IMR-90 (cell line): ENCODE results near the gene SPHK1. TPM values are rescaled to one million over a fixed set of nuclear protein-coding genes. Genes with fewer than 3 reads are reported as not detected.
A peak's percentile ranks its signal among the peaks of the same experiment; 100 is the strongest.

ENCODE experiments used
- ATAC-seq: fragments of 200-7000 bp; cut with Tn5 transposase; 2 replicates; pipeline ENCODE4 v1.9.1; 2020; ENCODE audit warnings: low read depth, mild to moderate bottlenecking, moderate library complexity
- BruUV-seq: library from RNA; stranded (reverse); fragments of 400-500 nt; replicated peaks from 2 replicates; lab custom pipeline; 2021; lab: Mats Ljungman, UMichigan
- CTCF ChIA-PET: fragments of 300-600 bp; formaldehyde crosslinking; extraction: SDS; loops from one replicate; lab custom pipeline; 2021; ENCODE audit warnings: antibody characterized with exemption; lab: Yijun Ruan, JAX
- POLR2A ChIA-PET: fragments of 300-600 bp; sonication (Branson Sonifier 250); formaldehyde crosslinking; loops from one replicate; lab custom pipeline; 2022; ENCODE audit warnings: antibody characterized with exemption; ENCODE audit not compliant: unreplicated experiment; lab: Charles Lee
- DNase-seq: peaks from one replicate; pipeline ENCODE4 v3.0.0; 2013
- H2AFZ ChIP-seq: replicated peaks from 2 replicates; pipeline ENCODE3; 2013; ENCODE audit warnings: low read length, mild to moderate bottlenecking; ENCODE audit not compliant: poor library complexity
- H2AK5ac ChIP-seq: 2 replicates; pipeline ENCODE4 v1.6.1; 2013; ENCODE audit warnings: low read depth, low read length, inconsistent platforms
- H2AK9ac ChIP-seq: replicated peaks from 2 replicates; pipeline ENCODE3; 2013; ENCODE audit warnings: mild to moderate bottlenecking, low read depth, low read length, moderate library complexity; ENCODE audit not compliant: poor library complexity
- H2BK120ac ChIP-seq: 2 replicates; pipeline ENCODE4 v1.6.1; 2013; ENCODE audit warnings: low read depth, low read length, inconsistent platforms
- H2BK15ac ChIP-seq: 3 replicates; pipeline ENCODE4 v1.6.1; 2013; ENCODE audit warnings: low read depth, low read length, inconsistent platforms
- H2BK20ac ChIP-seq: 2 replicates; pipeline ENCODE4 v1.6.1; 2013; ENCODE audit warnings: low read depth, mild to moderate bottlenecking, inconsistent platforms, low read length, moderate library complexity
- H2BK5ac ChIP-seq: 2 replicates; pipeline ENCODE4 v1.6.1; 2013; ENCODE audit warnings: mild to moderate bottlenecking, low read depth, low read length, inconsistent platforms; ENCODE audit not compliant: poor library complexity, severe bottlenecking
- H3K14ac ChIP-seq: replicated peaks from 2 replicates; pipeline ENCODE4 v1.6.1; 2013; ENCODE audit warnings: low read depth, low read length, inconsistent platforms
- H3K18ac ChIP-seq: 2 replicates; pipeline ENCODE4 v1.6.1; 2013; ENCODE audit warnings: low read depth, low read length, control low read depth
- H3K23ac ChIP-seq: 2 replicates; pipeline ENCODE4 v1.6.1; 2013; ENCODE audit warnings: low read depth, low read length, inconsistent platforms
- H3K27ac ChIP-seq: 2 replicates; pipeline ENCODE4 v1.5.1; 2013; ENCODE audit warnings: mild to moderate bottlenecking, control low read depth, low read length; ENCODE audit not compliant: insufficient read depth
- H3K27me3 ChIP-seq: 2 replicates; pipeline ENCODE4 v1.6.1; 2013; ENCODE audit warnings: low read length; ENCODE audit not compliant: control insufficient read depth, insufficient read depth
- H3K36me3 ChIP-seq: 2 replicates; pipeline ENCODE4 v1.6.1; 2013; ENCODE audit warnings: low read length, mixed read lengths; ENCODE audit not compliant: control insufficient read depth, insufficient read depth
- H3K4ac ChIP-seq: 2 replicates; pipeline ENCODE4 v1.6.1; 2013; ENCODE audit warnings: low read depth, low read length, inconsistent platforms
- H3K4me1 ChIP-seq: 2 replicates; pipeline ENCODE4 v1.6.1; 2013; ENCODE audit warnings: low read length, mixed read lengths; ENCODE audit not compliant: control insufficient read depth, insufficient read depth
- H3K4me2 ChIP-seq: 2 replicates; pipeline ENCODE4 v1.6.1; 2013; ENCODE audit warnings: low read depth, mild to moderate bottlenecking, control low read depth, low read length, moderate library complexity
- H3K4me3 ChIP-seq: 2 replicates; pipeline ENCODE4 v1.5.1; 2013; ENCODE audit warnings: low read depth, mild to moderate bottlenecking, control low read depth, low read length, moderate library complexity; ENCODE audit not compliant: insufficient read depth
- H3K56ac ChIP-seq: 2 replicates; pipeline ENCODE4 v1.6.1; 2013; ENCODE audit warnings: low read length, inconsistent platforms; ENCODE audit not compliant: insufficient read depth; ENCODE audit errors: extremely low read depth
- H3K79me1 ChIP-seq, 2 experiments: 2 replicates each; pipeline ENCODE4 v1.6.1; 2013; ENCODE audit warnings: low read length in 2 of 2, inconsistent platforms in 1 of 2, low read depth in 1 of 2
- H3K9ac ChIP-seq: 2 replicates; pipeline ENCODE4 v1.6.1; 2013; ENCODE audit warnings: low read depth, low read length, control low read depth
- H3K9me1 ChIP-seq: 2 replicates; pipeline ENCODE4 v1.6.1; 2013; ENCODE audit warnings: low read length, inconsistent platforms; ENCODE audit not compliant: insufficient read depth
- H3K9me3 ChIP-seq: 2 replicates; pipeline ENCODE4 v1.6.1; 2013; ENCODE audit warnings: low read length; ENCODE audit not compliant: control insufficient read depth, insufficient read depth
- H4K20me1 ChIP-seq: 2 replicates; pipeline ENCODE4 v1.6.1; 2013; ENCODE audit warnings: low read length, inconsistent platforms; ENCODE audit not compliant: insufficient read depth
- H4K5ac ChIP-seq: 2 replicates; pipeline ENCODE4 v1.6.1; 2013; ENCODE audit warnings: mild to moderate bottlenecking, low read depth, low read length, control low read depth
- H4K8ac ChIP-seq, 2 experiments: 2 replicates each; pipeline ENCODE4 v1.6.1; 2013; ENCODE audit warnings: low read depth in 2 of 2, low read length in 2 of 2, control low read depth in 1 of 2, inconsistent platforms in 1 of 2
- H4K91ac ChIP-seq: 2 replicates; pipeline ENCODE4 v1.6.1; 2013; ENCODE audit warnings: low read depth, low read length, inconsistent platforms; ENCODE audit not compliant: insufficient read depth
- BHLHE40 ChIP-seq: fragments of 150-350 bp; IDR thresholded peaks from 2 replicates; pipeline ENCODE4 v1.6.1; 2016; ENCODE audit warnings: mild to moderate bottlenecking, low read depth, low read length
- CEBPB ChIP-seq: IDR thresholded peaks from 2 replicates; pipeline ENCODE4 v1.6.1; 2012; ENCODE audit warnings: low read depth, low read length, improper control_type of control experiment
- CHD1 ChIP-seq: IDR thresholded peaks from 2 replicates; pipeline ENCODE4 v1.6.1; 2012; ENCODE audit warnings: low read depth, low read length, improper control_type of control experiment
- FOS ChIP-seq: fragments of 150-350 bp; IDR thresholded peaks from 2 replicates; pipeline ENCODE4 v1.6.1; 2016; ENCODE audit warnings: low read depth, low read length
- MAZ ChIP-seq: IDR thresholded peaks from 2 replicates; pipeline ENCODE4 v1.6.1; 2012; ENCODE audit warnings: low read depth, mild to moderate bottlenecking, low read length, improper control_type of control experiment, moderate library complexity, borderline replicate concordance
- NFE2L2 ChIP-seq: fragments of 150-350 bp; IDR thresholded peaks from 2 replicates; pipeline ENCODE4 v1.6.1; 2016; ENCODE audit warnings: low read depth, mild to moderate bottlenecking, low read length
- POLR2A ChIP-seq: IDR thresholded peaks from 2 replicates; pipeline ENCODE4 v1.6.1; 2012; ENCODE audit warnings: mild to moderate bottlenecking, low read depth, low read length
- RAD21 ChIP-seq: IDR thresholded peaks from 2 replicates; pipeline ENCODE4 v1.6.1; 2012; ENCODE audit warnings: low read length, improper control_type of control experiment
- RCOR1 ChIP-seq: IDR thresholded peaks from 2 replicates; pipeline ENCODE4 v1.6.1; 2012; ENCODE audit warnings: mild to moderate bottlenecking, low read length, improper control_type of control experiment; ENCODE audit not compliant: insufficient replicate concordance
- RFX5 ChIP-seq: IDR thresholded peaks from 2 replicates; pipeline ENCODE4 v1.8.0; 2012; ENCODE audit warnings: low read depth, mild to moderate bottlenecking, low read length, moderate library complexity
- SMC3 ChIP-seq: fragments of 150-350 bp; IDR thresholded peaks from 2 replicates; pipeline ENCODE4 v1.6.1; 2016; ENCODE audit warnings: low read depth, mild to moderate bottlenecking, antibody characterized with exemption, low read length, moderate library complexity
- WGBS, 2 experiments: methylation state at CpG; one replicate each; pipeline versions ENCODE4 v1.1.5 to v1.1.7; 2013; ENCODE audit warnings: missing lambda C conversion rate in 2 of 2; ENCODE audit not compliant: insufficient read length in 1 of 2; ENCODE audit errors: extremely low coverage in 2 of 2; 5-methylcytosine and 5-hydroxymethylcytosine counted together
- dilution Hi-C: fragments of 300-500 bp; cut with HindIII; formaldehyde crosslinking; loops from one replicate; pipeline ENCODE4 v1.14.3; 2018; ENCODE audit warnings: low sequenced_read_pairs; ENCODE audit not compliant: unreplicated experiment
- in situ Hi-C: fragments of 300-500 bp; cut with MboI; formaldehyde crosslinking; loops from 3 replicates; pipeline ENCODE4 v1.14.3; 2019; ENCODE audit warnings: low sequenced_read_pairs, inconsistent platforms, mixed read lengths
- intact Hi-C: fragments of 100-400 bp; cut with micrococcal nuclease; formaldehyde crosslinking; loops from 2 replicates; pipeline ENCODE4 v1.10.0; 2022
- polyA plus RNA-seq, 3 experiments: library from polyadenylated mRNA; depleted of rRNA; stranded (reverse); fragments of >200 nt; gene quantifications; 2 replicates each; pipeline ENCODE4 v1.2.3, GENCODE V29; 2012; ENCODE audit warnings: low replicate concordance in 1 of 3
- total RNA-seq: library from RNA; depleted of rRNA; stranded (reverse); fragments of >200 nt; gene quantifications from 2 replicates; pipeline ENCODE4 v1.2.3, GENCODE V29; 2012
- TF ChIP-seq, protein P1 (sequence below): fragments of 150-350 bp; IDR thresholded peaks from 2 replicates; pipeline ENCODE4 v1.6.1; 2017; ENCODE audit warnings: mild to moderate bottlenecking, antibody characterized with exemption, low read length, low read depth
- TF ChIP-seq, protein P2 (sequence below): conservative IDR thresholded peaks from 2 replicates; pipeline ENCODE4 v1.5.1; 2012; ENCODE audit warnings: mild to moderate bottlenecking, low read depth, low read length, improper control_type of control experiment

The SPHK1 gene
- total and polyA plus RNA-seq, 2 of the 4 experiments (the other 2 are of a cell fraction): 44.4 to 82.7 TPM

DNA sequence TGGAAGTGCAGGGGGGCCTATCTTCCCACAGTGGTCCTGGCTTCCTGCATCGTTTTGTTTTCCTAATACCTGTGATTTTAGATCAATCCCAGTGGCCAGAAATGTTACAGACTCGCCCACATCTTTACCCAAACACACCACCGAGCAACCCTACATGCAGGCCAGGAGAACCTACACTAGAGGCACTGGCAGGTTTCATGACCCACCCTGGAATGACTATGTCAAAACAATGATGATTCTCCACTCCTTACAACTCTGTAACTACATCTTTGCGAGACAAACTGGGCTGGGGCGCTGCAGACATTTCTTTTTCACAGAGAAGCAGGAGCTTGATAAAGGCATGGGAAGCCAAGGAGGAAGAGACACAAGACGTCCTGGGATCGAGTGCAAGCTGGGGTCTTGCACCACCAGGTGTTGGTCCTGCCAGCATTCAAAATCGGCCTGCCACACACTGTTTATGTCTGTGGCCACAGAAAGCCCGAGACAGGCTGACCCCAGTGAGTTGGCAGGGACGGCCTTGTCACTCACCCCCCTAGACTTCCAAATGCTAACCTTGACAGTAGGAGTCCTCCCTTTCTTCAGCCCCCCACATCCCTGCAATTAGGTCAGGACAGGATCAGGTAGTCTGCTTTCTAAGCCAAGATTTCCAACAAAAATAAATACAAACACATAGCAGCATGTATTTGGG is 36.1 kb downstream of the SPHK1 start (continued):
- TF ChIP-seq NFE2L2: no peak

DNA sequence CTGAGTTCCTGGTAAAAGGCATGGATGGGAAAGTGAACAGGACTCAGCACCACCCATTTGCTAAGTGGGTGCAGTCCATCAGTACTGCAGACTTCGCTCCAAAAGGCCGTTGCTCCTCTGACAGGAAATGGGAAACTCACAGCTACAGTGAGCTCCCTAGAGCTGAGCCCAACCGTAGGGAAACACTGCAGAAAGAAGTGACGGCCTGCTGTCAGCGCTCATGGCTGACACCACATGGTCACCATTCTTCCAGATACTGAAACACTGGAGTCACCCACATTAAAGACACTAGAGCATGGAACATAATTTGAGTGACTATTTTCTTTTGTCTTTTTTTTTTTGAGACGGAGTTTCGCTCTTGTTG is 36.6 kb downstream of the SPHK1 start:
- Histone ChIP-seq H2BK15ac (no peak overlapping the region), H3K56ac (no peak overlapping the region), H3K18ac (no peak overlapping the region), H2AK9ac (no peak overlapping the region), H3K27me3 (no peaks in the 10 kb centered on the region), H3K14ac (0 out of 2 replicates have a peak overlapping the region, but pooled peaks have one; percentile 1), H3K9ac (no peak overlapping the region), H4K91ac (no peak overlapping the region), H2BK5ac (no peak overlapping the region), H3K36me3 (peaks cover 9% of the 10 kb centered on the region; the same call in 1 of the 2 replicates), H3K4me3 (no peak overlapping the region), H2AFZ (no peak overlapping the region), H4K20me1 (peaks cover 75% of the 10 kb centered on the region), H3K79me1 (peaks cover 45 to 81% of the 10 kb centered on the region in 2 experiments), H3K9me1 (peaks cover 28% of the 10 kb centered on the region), H3K4me1 (peaks cover 7% of the 10 kb centered on the region), H2BK20ac (no peak overlapping the region), H3K27ac (no peak overlapping the region), H3K4ac (no peak overlapping the region), H3K4me2 (no peak overlapping the region), H2BK120ac (no peak overlapping the region), H2AK5ac (no peak overlapping the region), H3K23ac (no peak overlapping the region), H3K9me3 (no peaks in the 10 kb centered on the region), H4K5ac (no peak overlapping the region), H4K8ac (no peak overlapping the region)
- intact Hi-C loops (no loop called here), in situ Hi-C loops (no loop called here), dilution Hi-C loops (no loop called here)
- no peak for DNase-seq
- WGBS, 2 experiments: no CpG with 5 or more reads among the region's 7 CpGs
- POLR2A ChIA-PET: no interaction called here
- CTCF ChIA-PET: interaction anchor here (0.7 kb wide), 1 partner anchor 38 kb away, joined by 3 read pairs; no protein-coding TSS in a partner anchor
- peak; percentile 46 for ATAC-seq
- no TSS peak for BruUV-seq
- TF ChIP-seq, protein P1, sequence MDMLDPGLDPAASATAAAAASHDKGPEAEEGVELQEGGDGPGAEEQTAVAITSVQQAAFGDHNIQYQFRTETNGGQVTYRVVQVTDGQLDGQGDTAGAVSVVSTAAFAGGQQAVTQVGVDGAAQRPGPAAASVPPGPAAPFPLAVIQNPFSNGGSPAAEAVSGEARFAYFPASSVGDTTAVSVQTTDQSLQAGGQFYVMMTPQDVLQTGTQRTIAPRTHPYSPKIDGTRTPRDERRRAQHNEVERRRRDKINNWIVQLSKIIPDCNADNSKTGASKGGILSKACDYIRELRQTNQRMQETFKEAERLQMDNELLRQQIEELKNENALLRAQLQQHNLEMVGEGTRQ: no peak
- no peak for TF ChIP-seq RAD21
- no peak for TF ChIP-seq RFX5
- TF ChIP-seq POLR2A: no peak
- no peak for TF ChIP-seq BHLHE40
- no peak for TF ChIP-seq MAZ
- no peak for TF ChIP-seq SMC3
- TF ChIP-seq NFE2L2: no peak
- no peak for TF ChIP-seq CHD1
- no peak for TF ChIP-seq RCOR1
- TF ChIP-seq FOS: no peak
- no peak for TF ChIP-seq CEBPB
- TF ChIP-seq, protein P2, sequence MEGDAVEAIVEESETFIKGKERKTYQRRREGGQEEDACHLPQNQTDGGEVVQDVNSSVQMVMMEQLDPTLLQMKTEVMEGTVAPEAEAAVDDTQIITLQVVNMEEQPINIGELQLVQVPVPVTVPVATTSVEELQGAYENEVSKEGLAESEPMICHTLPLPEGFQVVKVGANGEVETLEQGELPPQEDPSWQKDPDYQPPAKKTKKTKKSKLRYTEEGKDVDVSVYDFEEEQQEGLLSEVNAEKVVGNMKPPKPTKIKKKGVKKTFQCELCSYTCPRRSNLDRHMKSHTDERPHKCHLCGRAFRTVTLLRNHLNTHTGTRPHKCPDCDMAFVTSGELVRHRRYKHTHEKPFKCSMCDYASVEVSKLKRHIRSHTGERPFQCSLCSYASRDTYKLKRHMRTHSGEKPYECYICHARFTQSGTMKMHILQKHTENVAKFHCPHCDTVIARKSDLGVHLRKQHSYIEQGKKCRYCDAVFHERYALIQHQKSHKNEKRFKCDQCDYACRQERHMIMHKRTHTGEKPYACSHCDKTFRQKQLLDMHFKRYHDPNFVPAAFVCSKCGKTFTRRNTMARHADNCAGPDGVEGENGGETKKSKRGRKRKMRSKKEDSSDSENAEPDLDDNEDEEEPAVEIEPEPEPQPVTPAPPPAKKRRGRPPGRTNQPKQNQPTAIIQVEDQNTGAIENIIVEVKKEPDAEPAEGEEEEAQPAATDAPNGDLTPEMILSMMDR: no peak
